B cell (primary cell): ENCODE data around the gene SSH3.

Source experiments
- CTCF ChIP-seq: fragments of 200-600 bp; IDR thresholded peaks from one replicate; pipeline ENCODE4 v1.8.0; 2022; ENCODE audit warnings: antibody characterized with exemption, mild to moderate bottlenecking
- EZH2 ChIP-seq: IDR thresholded peaks from 2 replicates; pipeline ENCODE4 v1.6.1; 2012; ENCODE audit warnings: borderline replicate concordance, low read depth, mild to moderate bottlenecking, moderate library complexity, low read length; ENCODE audit not compliant: insufficient read depth, poor library complexity, severe bottlenecking

GRCh38 chr11:67253872-67254624 lies 49.3 kb upstream of the SSH3 start:
- TF ChIP-seq CTCF (no peak), EZH2 (no peak)
